Stimulated activated CD4-positive, alpha-beta T cell treated with anti-CD3 and anti-CD28 coated beads, Interleukin-15, amount 100 ng/mL, for 1 hour (primary cell): ENCODE measurements around the gene ZNF407.

ENCODE experiments used
- DNase-seq, 2 donors: peaks; one replicate each; pipeline ENCODE4 v3.0.0-alpha.2; 2020; ENCODE audit warnings: low read depth in 1 of 2, low spot score in 1 of 2

Gene ZNF407

DNA sequence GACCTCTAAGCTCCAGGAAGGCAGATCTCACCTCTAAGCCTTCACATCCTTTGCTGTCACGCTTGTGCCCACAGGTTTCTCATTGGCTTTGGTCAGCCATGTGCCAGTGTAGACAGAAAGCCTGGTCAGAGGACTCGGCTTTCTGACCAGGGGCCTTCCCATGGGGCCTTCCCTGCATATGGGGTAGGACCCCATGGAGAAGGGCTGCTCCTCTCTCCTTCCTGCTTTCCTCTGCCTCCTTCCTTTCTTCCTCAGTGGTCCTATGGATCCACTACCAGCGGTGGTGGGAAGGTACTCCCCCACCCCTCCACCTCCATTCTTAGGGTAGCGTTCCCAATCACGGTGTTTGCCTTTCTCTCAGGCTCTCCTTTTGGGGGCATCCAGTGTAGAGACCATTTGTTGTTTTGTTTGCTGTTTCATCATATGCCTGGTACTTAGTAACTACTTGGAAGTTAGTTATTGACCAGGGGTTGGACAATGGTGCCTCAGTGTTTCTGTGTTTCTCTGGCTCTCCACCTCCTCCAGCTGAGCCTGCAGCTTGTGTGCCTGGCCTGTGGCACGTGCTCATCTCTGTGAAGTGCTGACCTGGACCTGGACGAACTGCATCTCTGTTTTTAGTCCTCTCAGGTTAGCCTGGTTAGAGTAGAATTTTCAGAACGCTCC is 71.6 kb downstream of the ZNF407 start:
- DNase-seq = no peak

DNA sequence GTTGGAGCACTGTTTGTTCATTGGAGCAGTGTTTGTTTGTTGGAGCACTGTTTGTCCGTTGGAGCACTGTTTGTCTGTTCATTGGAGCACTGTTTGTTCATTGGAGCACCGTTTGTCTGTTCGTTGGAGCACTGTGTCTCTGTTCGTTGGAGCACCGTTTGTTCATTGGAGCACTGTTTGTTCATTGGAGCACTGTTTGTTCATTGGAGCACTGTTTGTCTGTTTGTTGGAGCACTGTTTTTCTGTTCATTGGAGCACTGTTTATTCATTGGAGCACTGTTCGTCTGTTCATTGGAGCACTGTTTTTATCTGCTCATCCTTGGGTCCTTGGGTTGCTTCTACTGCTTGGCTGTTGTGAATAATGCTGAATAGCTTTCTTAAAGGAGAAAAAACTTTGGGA is 74.7 kb downstream of the ZNF407 start:
- DNase-seq = no peak

DNA sequence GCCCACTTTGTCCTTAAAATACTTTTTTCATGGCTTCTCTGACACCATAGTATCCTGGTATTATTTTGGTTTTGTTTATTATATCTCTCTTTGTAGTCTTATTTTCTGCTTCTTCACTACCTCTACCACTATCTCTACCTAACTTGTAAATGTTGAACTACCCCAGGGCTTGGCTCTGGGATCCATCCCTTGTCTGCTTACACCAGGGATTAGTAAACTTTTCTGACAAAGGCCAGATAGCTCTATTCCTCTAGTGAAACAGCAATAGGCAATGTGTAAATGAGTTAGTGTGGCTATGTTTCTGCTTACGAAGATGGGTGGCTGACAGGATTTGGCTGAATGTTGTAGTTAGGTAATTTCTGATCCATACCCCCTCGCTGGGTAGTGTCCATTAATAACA is 76.8 kb downstream of the ZNF407 start:
- DNase-seq = no peak

DNA sequence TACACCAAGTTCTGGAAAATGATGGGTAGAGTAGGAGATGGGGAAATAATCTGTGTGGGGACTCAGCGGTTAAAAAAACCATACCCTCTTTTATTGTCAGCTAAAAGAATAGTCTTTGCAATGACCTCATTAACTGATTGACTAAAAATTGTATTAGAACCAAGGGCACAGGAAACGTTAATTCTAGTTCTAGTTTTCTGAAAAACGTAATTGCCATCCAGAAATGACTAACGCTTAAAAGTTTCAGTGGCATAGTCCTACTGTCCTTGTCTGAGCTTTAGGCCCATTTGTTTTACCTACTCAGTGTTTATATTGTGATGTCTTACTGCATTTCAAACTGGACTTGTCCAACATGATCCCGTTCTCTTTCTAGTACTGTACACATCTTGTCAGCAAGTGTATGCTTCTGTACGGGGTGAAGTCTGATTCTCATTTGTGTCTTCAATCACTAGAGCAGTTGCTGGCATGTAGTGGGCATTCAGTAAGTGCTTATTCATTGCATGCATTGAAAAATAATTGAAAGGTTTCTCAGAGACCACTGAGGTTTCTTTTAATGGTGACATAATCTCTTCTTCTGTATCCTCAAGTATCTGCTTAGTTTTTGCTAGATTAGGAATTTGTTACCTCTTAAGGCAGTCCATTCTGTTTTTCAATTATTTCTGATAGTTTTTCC is 81.5 kb downstream of the ZNF407 start:
- no peak for DNase-seq

DNA sequence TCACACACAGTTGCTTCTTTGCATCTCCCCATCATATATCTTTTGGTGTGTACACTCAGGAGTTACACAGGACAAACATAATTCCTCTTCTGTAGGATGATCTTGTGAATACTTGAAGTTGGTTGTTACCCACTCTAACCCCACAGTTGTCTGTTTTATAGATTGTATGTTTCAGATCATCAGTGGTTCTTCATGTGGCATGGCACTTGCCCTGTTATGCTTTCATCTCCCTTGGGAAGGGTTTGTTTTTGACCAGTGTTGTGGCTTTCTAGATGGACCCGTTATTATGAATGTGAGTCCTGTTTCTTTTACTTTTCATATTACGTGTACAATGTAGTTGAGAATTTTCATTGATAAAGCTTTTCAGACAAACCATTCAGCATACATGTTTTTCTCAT is 82.0 kb downstream of the ZNF407 start:
- no peak for DNase-seq

DNA sequence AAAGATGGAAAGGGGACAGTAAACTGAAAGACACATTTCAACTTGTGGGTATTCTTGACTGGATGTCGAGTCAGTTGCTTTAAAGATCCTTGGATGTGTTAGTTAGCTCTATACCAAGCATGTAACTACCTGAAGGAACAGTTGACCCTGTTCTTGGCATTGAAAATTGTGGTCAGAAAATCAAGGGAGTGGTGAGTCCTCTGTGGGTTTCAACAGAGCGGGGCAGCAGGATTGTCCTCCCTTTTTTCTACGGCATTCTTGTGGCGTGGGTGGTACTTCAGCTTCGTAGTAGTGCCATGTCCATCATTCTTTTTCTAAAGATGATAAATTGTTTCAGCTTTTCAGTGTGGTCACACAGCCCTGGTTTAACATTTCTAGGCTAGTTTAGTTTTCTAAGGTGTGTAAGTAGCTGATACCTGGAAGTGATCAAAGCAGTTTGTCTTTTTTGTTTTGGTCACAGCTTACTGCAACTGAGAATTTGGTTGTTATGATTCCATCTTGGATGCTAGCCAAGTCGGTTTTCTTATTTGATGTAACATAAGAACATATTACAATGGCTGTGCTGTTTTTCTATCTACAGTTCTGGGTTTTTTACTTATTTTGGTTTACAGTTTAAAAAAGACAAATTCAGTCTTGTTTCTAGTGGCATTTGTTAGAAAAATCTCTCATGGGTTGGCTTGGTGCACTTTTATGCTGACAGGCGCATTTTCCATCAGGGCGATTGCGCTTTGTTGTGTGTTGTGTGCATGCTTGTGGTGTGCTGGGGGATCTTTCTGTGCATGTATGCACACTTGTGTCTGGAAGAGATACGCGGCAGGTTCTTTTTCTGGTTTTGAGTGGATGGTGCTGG is 84.7 kb downstream of the ZNF407 start:
- DNase-seq = no peak

DNA sequence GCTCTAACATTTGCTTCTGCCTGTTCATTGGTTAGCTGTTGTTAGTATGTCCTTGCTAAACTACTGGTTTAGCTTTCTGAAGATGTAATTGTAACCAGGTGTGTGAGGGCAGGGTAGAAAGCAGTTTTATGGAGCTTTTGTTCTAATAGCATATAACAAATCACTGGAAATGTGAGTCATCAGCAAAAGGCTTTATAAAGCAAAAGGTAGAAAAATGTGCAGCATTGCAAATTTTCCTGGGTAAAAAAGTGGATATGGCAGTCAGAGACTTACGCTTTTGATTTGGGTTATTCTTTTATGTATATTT is 85.3 kb downstream of the ZNF407 start:
- no peak for DNase-seq

DNA sequence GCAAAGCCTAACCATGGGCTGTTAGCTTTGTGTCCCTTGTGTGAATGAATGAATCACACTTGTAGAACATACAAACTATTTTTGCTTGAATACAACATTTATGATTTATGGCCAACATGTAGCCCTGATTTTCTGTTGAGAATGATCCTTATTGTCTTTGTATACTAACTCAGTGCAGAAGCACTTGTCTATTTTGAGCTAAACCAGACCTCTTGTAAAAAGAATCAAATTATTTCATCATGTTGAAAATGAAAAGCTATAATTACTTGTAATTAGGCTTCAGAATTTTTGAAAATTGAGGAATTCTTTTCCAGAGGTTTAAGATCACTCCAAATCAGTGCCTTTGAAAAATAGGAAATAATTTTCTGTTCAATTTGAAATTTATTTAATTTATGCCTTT is 85.9 kb downstream of the ZNF407 start:
- no peak for DNase-seq

DNA sequence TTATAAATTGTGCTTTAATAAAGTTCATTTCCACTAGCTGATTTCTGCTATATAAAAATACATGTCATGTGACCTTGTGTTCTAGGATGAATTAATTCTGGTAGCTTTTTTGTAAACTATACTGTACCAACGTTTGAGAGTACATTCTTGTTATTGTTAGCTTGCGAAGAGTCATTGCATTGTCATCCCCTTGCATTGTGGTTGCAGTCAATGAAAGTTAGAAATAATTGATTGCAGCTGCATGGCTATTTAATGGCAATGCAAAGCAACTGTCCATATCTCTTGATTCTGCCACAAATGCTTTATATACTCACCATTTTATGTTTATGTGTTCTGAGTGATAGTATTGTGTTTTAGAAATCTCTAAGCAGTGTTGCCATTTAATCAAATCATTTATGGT is 91.6 kb downstream of the ZNF407 start:
- DNase-seq = no peak

DNA sequence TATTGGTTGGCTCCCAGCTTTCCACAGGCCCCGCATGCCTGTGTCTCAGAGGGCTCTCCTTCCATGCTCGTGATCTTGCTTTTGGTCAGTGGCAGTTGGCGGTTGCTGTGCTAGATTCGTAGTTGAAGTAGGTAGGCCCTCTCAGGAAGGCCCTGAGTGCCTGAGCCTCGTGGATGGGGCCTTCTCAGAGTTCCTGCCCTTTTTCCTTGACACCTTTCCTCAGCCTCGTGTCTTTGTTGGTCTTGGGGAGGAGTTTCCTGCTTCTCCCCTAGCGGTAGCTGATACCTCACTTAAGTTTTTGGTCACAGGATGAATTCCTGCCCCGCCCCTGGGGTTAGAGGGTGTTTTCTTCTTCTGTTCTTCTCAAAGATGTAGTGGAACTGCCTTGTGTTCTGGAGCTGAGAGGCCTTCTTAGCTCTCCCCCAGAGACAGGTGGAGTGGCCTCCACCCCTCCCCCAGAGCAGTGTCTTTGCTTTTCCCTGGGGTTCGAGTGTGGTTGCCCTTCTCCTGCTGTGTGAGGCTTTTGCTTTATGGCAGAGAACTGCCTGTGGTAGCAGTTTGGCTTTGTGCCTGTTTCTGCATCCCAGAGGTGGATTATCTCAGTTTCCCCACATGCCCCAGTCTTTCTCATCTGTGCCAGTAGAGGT is 94.8 kb downstream of the ZNF407 start:
- DNase-seq = no peak

DNA sequence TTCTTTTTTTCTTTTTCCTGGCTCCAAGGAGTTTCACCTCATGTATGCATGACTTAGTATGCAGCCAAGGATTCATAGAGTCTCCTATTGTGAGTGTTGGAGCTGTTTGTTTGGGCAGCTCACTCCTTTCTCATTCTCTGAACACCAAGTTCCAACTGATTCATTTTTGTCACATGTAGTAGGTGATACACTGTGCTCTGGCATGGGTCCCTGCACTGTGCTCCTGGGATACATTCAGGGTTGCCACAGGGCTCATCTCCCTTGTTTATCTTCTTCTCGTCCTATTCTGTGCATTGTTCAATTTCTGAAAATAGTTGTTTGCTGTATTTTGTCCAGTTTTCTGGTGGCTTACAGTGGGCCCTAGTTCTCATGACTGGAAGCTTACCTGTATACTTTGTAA is 96.8 kb downstream of the ZNF407 start:
- DNase-seq = no peak

DNA sequence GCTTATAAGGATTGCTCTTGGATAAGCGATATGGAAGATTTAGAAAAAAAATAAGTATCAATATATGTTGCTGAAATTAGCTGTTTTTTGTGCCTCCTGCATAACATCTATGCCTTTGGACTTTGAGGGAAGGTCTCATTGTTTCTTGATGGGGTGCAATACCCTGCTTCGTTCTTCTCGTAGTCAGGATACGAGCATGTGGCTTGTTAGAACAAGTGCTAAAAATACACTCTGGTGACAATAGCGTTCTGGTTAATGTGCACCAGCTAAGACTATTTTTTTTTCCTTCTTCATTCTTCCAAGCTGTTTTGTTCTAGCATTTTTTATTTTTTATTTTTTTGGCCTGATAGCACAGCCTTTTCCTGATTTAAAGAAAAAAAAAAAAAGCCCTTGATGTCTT is 97.5 kb downstream of the ZNF407 start:
- DNase-seq = no peak

DNA sequence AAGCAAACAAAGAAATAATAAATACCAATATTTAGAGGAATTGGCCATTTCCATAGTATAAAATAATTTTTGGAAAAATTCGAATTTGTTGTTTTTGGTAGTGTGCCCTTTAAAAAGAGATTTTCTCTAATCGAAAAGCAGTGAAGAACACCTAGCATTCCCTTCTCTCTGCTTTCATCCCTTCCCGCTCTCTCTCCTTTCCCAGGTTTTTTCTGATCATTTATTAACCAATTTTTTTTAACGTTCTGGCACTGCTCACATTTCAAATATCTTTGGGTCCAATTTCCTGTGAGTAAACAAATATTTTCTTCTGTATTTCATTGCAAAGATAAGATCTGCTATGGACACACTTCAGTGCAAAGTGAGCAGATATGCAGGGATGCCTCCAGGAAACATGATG is 101.2 kb downstream of the ZNF407 start:
- DNase-seq = no peak

DNA sequence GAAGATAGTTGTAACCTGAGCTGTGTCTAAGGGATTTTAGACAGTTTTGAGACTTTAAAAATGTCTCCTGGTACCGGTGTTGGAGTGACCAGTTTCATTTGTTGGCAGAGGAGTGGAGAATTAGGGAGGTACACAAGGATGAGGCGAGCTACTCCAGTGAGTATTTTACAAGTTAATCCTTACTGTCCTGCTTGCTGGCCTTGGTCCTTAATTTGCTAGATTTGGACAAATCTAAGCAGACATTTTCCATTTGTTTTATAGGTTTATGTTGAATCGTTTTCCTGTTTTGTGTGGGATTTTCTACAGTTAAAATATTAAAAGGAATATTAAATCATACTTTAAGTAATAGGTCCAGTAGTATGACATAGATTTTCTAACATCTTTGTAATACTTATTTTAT is 101.8 kb downstream of the ZNF407 start:
- no peak for DNase-seq

DNA sequence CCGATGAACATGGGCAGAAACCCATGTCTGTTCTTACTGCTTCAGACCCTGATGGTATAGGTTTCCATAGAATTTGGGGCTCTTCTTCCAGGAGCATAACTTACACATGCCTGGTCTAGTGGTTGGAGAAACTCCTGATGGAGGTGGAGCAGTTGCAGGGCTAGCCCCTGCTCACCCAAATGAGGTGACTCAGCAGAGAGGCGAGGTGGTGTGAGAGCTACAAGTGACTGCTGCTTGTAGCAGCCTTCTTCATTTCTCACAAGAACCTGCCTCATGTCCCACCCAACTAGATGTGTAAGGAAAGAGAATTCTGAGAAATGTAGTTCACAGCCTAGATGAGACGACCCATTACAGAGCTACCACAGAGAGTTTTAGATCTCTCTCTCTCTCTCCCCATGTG is 105.3 kb downstream of the ZNF407 start:
- no peak for DNase-seq

DNA sequence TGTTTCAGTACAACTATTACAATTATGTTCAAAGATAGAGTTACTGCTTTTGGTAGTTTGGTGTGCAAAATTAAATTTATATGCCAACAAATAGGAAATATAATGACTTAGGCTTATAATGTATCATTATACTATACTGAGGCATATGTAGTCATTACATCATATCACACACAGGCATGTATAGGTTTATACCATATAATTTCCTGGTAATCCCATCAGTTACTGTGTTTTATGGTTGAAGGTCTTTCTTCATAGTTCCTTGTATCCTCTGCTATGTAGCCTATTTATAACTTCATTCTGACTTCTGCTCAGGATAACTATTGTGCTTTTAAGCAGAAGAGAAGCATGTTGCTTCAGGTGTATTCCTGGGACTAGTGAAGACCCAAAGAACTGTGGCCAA is 110.5 kb downstream of the ZNF407 start:
- no peak for DNase-seq

DNA sequence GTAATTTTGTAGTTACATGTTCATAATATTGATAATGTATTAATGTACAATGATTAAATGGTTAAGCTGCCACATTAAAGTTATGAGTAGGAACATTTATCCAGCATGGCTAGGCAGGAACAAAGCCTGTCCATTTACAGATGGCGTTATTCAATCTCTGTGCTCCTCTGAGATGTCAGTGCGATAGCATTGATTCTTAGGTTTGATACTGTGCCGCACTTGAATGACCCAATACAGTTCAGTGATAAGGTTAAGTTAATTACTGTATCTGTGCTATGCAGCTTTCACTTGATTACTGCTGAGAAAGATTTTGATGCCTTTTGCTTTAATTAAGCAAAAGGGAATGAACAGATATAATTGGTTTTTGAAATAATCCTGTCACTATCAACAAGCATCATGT is 111.8 kb downstream of the ZNF407 start:
- DNase-seq = no peak

DNA sequence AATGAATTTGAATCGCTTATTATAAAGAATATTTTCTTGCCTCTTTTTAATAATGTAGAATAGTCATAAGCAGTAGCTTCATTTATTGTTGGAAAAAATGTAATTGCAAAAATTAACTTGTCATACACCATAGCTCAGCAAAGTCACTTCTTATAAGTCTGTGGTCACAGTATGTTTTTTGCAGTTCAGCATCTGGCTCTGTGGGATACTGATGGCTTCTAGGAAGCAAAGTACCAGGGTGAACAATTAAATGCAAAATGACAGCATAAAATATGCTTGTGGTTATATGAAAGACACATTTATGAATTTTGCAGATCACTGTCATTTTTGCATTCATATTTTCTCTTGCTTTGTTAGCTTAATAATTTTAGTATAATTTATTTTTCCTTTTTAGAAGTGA is 116.5 kb downstream of the ZNF407 start:
- no peak for DNase-seq

DNA sequence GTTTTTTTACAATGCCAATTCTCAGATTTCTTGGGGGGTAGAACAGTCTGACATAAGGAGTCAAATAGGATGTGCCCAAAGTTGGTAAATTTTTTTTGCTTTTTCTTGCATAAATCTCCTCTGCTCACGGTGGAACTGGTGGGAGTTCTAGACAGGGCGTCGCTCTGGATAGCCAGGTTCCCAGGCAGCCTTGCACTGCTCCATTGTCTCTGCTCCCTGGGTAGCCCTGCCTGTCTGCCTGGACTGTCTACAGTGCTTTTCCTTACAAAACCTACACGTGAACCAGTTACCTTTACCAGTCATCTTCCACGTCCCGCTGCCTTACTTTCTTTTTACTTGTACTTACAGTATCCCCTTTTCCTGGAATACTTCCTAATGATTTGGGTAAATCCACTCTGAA is 117.1 kb downstream of the ZNF407 start:
- DNase-seq = no peak

DNA sequence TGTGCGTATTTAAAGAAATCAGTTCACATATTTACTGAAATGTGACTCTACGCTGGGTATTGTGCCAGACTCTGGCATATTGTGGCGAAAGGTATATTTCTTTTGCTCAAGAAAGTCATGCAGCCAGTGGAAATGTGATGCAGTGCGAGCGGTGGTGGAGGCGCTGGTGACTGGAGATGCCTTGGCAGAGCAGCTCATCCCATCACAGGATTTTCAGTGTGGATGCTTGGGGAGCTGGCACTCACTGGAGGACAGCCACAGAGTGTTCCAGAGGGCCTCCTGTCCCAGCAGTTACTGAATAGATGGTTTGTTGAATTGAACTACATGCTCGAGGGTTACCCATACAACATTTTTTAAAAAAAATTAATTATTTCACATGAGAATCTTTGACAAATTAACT is 117.6 kb downstream of the ZNF407 start:
- DNase-seq = no peak

DNA sequence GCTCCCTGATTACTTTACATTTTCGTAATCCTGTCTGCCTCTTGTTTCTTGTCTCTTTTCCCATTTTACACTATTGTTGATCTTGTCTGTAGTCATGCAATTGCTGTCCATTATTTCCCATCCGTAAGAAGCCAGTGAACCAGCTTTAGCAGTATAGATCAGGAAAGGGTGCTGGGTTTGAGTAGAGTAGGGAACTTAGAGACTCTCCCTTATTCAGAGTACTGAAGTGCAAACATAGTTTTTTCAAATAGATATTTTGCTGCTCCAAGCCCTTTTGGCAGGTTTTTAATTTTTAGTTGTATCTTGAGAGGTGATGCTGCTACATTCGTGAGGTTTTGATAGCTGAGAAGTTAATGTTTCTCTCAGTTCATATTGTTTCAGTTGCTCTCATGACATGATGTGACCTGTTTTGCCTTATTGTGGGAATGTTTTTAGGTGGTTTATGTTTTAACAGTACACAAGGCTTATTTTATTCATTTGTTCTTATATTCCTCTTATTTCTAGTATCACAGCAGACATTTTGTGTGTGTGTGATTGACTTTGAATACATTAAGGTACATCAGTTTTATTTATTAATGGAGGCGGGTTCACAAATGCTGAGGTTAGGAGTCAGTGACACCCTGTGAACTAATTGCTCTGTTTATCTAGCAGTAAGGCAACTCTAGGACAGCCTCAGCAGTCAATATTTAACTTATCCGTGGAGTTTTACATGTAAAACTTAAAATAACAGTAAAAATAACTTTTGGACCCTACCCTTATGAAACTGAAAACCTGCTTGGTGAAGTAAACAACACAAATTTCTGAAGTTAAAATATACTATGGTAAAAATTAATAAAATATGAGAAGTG is 118.4 kb downstream of the ZNF407 start:
- no peak for DNase-seq
